PFSK-1 (cell line): ENCODE measurements around the gene VWF.

Experiments
- FOXP2 ChIP-seq: optimal IDR thresholded peaks from 2 replicates; pipeline ENCODE3; 2011; ENCODE audit warnings: borderline replicate concordance, control low read depth, inconsistent platforms; ENCODE audit not compliant: insufficient read depth; ENCODE audit errors: extremely low read length, extremely low read depth
- POLR2AphosphoS5 ChIP-seq: IDR thresholded peaks from 2 replicates; pipeline ENCODE4 v1.6.1; 2012; ENCODE audit warnings: low read depth, mild to moderate bottlenecking, control low read depth, low read length, moderate library complexity
- REST ChIP-seq, 2 experiments: IDR thresholded peaks; 2 replicates each; pipeline versions ENCODE4 v1.6.1 to v1.8.0; 2011 to 2012; ENCODE audit warnings: low read depth in 2 of 2, low read length in 2 of 2, control low read depth in 1 of 2, inconsistent platforms in 1 of 2, mild to moderate bottlenecking in 1 of 2, moderate library complexity in 1 of 2; ENCODE audit not compliant: insufficient read depth in 1 of 2
- SIN3A ChIP-seq: IDR thresholded peaks from 2 replicates; pipeline ENCODE4 v1.6.1; 2012; ENCODE audit warnings: mild to moderate bottlenecking, low read length, moderate library complexity, borderline replicate concordance; ENCODE audit not compliant: insufficient read depth
- TAF1 ChIP-seq: IDR thresholded peaks from 2 replicates; pipeline ENCODE4 v1.6.1; 2012; ENCODE audit warnings: low read length, control low read depth, borderline replicate concordance; ENCODE audit not compliant: insufficient read depth

The VWF gene

GRCh38 chr12:6088921-6089747, 35.3 kb downstream of the VWF start:
- TF ChIP-seq POLR2AphosphoS5: no peak
- TF ChIP-seq SIN3A: no peak
- no peak for TF ChIP-seq REST (IDR thresholded peaks at IDR 0.05; ENCODE audit: insufficient read depth in 1 of 2, low read depth in 2 of 2, low read length in 2 of 2)
- TF ChIP-seq FOXP2: no peak
- TF ChIP-seq TAF1: no peak

- TF ChIP-seq REST (IDR thresholded peaks at IDR 0.05; ENCODE audit: insufficient read depth in 1 of 2, low read depth in 2 of 2, low read length in 2 of 2) (no peak), TAF1 (no peak), FOXP2 (no peak), POLR2AphosphoS5 (no peak)
These were observed 38.2 kb downstream of the VWF start for GRCh38 chr12:6086316-6086715.

GRCh38 chr12:6085841-6086240, 38.6 kb downstream of the VWF start:
- no peak for TF ChIP-seq TAF1
- no peak for TF ChIP-seq FOXP2
- no peak for TF ChIP-seq SIN3A
- no peak for TF ChIP-seq POLR2AphosphoS5
- TF ChIP-seq REST (IDR thresholded peaks at IDR 0.05; ENCODE audit: insufficient read depth in 1 of 2, low read depth in 2 of 2, low read length in 2 of 2): no peak

GRCh38 chr12:6084969-6085450, 39.5 kb downstream of the VWF start:
- TF ChIP-seq SIN3A (no peak), TAF1 (no peak), POLR2AphosphoS5 (no peak), REST (IDR thresholded peaks at IDR 0.05; ENCODE audit: insufficient read depth in 1 of 2, low read depth in 2 of 2, low read length in 2 of 2) (no peak), FOXP2 (no peak)
